Fibroblast of peridontal ligament (primary cell): Measurements from ENCODE around the gene FBXL14.
"Not testable (repeated sequence)": the region's sequence is repeated elsewhere in the genome, so short reads cannot be mapped to it uniquely, and the experiment has no call there.

Experiments used
- DNase-seq: peaks from one replicate; pipeline ENCODE4 v3.0.0-alpha.2; 2010; ENCODE audit errors: extremely low read depth

Gene FBXL14

DNA sequence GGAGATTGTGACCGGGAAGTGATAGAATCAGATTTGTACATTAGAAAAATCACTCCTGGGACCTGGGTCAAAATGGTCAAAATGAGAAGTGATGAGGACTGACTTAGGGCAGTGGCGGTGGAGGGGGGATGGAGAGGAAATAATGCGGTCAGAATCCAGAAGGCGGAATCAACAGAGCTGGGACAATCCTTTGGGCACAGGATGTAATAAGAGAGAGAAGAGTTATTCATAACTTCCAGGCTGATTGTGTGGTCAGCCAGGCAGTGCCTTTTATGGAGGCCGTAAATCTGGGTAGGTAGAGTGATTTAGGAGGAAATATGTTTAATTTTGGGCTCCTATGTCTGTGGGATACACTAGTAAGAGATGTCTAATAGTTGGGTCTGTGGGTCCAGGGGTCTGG lies 21.6 kb downstream of the FBXL14 start:
- DNase-seq, result no peak

DNA sequence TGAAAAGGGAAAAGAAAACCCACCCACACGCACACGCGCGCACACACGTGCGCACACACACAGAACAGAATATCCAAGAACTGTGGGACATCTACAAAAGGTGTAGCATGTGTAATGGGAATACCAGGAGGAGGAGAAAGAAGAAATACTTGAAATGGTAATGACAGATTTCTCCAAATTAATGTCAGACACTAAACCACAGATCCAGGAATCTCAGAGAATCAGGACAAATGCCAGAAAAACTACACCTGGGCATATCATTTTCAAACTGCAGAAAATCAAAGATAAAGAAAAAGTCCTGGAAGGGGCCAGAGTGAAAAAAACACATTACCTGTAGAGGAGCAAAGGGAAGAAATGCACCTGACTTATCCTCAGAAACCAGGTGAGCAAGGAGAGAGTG lies 26.5 kb downstream of the FBXL14 start:
- no peak for DNase-seq

DNA sequence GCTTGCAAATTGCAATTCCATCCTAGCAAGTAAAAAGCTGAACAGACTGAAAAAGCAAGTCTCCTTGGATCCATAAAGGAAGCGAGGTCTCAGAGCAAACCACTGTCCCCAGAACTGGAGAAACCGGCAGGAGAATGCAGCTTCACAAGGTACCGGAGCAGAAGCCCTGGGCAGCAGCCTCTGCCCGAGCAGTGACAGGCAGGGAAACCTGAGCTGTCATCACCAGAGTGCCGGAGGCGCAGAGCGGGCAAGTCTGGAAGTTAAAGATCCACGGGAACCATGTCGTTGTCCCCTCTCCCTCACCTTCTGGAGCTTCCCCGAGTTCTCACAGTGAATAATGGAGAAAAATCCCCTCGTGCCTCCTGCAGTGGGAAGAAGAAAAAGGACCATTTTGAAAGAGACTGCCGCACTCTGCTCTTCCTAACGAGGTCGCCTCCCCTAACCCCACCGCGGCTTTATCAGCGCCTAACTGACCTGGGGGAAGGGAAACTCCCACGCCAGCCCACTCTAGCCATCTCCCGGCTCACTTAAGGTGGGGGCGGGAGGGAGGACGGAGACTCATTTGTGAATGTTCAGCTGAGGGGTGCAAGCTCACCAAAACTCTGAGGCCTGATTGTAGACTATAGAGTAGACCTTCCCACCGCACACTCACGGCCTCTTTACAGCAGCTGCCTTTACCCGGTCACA lies 27.8 kb downstream of the FBXL14 start:
- DNase-seq, result no peak

DNA sequence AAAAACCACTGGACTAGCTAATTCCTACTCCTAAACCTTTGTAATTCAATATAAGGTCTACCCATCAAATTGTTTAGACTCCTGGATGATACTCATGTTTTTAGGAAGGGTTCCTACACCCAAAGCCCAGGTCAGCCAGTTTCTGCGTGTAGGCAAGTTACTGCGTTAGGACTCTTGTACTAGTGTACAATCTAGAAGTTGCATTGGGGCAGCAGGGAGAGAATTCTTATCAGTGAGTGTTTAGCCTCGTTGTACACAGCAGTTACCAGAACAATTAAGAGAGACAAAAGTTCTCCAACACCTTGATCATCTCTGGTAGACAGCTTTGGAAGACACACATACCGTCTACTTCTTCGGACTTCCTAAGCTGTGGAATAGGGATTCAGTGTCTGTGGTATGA lies 29.2 kb downstream of the FBXL14 start:
- no peak for DNase-seq

DNA sequence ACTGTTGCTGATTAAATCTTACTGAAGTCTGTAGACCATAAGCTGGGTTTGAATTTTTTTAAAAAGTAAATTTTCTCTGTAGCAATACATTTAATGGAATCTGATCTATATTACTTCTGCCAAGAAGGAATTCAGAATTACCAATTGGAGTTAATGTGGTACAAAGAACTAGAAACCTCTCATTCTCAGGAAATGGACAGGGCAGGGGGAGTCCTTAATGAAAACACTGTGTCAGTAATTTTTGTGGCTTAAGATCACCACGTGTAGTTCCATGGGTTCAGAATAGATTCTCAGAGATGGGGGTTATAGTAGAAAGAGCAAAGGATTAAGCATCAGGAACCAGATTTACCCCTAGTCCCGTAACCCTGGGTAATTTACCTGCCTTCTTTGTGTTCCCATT lies 30.3 kb downstream of the FBXL14 start:
- peak; percentile 36 for DNase-seq

DNA sequence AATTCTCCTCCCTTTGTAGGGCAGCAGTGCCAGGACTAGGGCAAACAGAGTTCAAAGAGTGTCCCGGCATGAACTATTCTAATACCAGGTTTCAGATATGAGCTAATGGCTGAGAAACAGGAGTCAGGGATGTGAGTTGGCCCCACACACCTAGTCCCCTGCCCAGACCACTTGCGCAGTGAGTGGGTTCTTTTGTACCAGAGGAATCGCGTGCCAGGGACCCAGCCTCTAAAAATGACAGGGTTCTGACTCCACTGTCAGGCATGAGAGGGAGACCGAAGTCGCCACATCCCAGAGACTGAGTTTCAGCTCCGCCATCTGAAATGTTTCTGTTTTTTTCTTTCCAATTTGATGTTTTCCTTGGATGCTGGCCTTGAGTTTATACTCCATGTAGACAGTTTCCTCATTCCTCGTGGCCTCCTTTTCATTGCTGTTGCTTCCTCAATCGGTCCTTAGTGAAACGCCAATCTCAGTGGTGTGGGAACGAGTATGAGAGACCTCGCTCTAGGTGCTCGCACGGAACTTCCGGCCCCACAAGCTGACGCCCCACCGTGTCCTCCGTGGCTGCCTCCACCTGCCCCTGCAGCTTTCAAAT lies 31.5 kb downstream of the FBXL14 start:
- no peak for DNase-seq

DNA sequence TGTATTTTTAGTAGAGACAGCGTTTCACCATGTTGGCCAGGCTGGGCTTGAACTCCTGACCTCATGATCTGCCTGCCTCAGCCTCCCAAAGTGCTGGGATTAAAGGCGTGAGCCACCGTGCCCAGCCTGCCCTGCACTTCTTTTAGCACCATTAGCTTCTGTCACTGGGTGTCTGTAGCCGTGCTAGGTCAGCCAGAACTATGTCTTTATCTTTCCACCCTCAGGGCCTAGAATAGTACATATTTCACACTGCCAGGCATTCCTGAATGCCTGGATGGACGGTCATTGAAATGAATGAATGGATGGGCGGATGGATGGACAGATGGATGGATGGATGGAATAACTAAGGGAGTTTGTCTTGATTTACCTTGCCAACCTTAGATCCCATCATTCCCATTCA lies 33.7 kb downstream of the FBXL14 start:
- no peak for DNase-seq

DNA sequence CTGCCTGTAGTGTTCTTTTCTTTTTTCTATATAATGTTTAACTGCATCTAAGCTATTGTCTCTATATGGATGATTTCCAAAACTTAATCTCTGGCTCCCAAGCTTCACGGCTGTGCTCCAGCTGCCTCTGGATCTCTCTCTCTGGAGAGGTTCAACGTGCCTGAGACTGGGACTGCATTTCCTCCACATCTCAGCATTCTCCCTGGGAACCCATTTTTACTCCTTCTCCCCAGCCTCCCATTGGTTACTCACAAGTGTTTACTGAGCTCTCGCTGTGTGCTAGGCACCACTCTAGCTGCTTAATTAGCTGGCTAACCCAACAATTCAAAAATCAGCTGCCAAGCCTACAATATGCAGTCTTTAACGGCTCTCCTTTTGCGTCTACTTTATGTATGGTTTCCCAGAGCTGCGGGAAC lies 34.7 kb downstream of the FBXL14 start:
- no peak for DNase-seq

DNA sequence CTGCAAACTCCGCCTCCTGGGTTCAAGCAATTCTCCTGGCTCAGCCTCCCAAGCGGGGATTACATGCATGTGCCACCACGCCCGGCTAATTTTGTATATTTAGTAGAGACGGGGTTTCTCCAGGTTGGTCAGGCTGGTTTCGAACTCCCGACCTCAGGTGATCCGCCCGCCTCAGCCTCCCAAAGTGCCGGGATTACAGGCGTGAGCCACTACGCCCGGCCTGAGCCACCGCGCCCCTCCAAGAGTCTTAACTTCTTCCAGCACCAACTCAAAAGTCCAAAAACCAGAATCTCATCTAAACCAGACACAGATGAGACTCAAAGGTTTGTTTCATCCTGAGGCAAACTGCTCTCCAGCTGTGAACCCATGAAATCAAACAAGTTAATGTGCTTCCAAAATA lies 36.3 kb downstream of the FBXL14 start:
- DNase-seq, result not testable (repeated sequence)

DNA sequence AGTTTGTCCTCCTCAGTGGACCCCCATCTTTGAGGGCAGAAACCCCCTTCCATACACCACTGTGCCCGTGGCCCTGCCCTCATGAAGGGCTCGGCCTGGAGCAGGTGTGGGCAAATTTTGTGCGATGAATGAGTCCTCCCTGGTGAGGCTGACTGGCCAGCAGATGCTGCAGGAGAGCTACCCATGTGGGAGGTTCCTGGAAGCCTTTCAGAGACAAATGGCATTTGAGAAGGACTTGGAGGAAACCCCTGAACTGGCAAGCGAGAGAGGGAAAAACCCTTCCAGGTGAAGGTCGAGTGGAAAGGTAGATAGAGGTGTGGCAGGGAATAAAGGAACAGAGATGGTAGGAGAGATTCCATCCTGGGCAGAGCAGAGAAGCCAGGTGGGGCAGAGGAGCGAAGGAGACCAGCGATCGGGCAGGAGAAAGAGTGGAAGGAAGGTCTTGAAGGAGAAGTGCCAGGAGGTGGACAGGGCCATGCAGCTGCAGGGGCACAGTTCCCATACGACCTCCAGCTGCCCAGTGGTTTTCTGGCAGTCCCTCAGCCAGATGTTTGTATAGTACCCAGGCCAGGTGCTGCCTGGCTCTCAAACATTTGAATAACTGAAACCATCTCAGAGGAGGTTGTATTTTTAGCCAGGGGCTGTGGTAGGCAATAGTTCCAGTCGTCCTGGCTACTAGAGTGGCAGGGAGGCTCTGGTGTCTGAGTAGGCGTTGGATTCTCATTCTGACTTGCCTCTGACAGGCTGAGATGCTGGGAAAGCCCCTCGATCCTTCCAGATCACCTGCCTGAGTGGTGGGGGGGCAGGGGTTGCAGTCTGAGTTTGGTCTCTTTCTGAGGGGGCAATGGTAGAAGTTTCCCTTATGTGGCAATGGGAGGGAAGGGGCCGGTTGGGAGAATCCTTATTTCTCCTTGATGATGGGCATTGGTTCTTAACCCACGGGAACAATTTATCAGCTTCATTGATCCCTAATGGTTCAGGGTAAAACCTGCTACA lies 40.1 kb downstream of the FBXL14 start:
- DNase-seq, result no peak

DNA sequence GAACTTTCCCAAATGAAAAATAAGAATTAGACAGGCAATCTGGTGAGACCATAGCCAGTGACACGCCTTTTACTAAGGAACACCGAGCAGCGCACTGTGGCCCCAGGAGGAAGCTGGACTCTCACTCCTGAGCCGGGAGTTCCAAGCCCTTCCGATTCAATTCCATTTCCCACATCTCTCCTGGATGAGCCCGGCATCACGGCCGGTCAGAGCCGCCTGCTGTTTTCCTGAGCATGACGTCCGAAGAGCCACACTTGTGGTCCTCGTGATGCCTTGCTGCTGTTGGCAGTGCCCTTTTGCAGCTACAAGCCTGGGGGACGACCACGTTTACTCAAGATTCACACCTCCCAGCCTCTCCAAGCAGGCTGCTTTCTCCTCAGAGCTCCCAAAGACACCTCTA lies 40.8 kb downstream of the FBXL14 start:
- DNase-seq, result no peak

DNA sequence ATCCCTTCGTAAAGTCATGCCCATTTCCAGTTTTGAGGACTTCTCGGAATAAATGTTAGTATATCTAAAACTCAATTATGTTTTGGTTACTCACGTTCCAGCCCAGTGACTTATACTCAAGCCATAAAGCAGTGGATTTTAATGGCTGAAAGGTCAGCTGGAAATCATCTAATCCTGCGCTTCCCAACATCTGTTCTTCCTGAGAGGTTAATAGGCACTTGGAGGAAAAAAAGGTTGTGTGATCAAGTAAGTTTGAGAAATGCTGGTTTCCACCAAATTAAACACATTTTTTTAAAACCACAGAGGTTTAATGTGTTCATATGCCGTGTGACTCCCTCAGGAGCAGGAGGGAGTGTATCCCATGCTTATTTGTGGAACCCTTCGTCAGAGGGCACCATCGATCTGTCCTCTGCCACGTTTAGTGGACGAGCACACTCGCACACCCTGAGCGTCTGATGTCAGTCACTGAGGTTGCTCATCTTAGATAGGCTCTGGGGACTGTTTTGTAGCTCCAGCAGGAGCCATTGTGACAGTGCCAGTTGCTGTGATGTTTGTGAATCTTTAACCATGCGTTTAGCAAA lies 41.4 kb downstream of the FBXL14 start:
- DNase-seq, result peak; percentile 97

DNA sequence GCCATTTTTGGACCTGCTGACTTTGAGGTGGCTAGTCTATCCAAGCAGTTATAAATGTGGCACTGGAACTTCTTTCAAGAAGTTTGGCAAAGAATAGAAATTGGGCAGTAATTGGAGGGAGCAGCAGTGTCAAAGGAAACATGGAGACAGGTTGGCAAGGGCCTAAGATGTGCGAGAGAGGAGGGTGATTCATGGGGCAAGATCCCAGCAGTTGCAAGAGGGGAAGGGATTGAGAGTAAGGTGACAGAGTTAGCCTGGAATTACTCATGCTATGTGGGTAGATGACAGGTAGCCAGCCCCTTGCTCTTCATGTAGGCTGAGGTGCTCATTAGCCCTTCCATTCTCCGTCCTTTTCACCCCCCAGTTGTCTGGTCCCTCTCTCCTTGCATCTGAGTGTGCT lies 42.2 kb downstream of the FBXL14 start:
- no peak for DNase-seq

DNA sequence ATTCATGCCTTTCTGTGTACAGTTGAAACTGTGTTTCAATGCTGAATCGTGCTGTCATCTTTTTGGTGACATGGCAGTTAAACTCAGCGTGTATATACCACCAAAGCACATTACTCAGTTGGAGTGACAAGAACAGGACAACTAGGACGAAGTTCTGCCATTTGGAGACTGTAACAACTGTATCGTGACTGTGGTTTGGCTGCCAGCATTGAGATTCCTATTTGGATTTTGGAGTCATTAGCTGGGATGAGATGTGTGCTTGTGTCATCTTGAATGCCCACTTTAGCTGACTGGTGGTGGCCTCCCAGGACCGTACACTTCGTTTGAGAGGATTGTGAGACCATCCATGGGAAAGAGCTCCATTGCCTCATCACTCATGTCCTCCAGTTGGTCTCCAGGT lies 42.9 kb downstream of the FBXL14 start:
- DNase-seq, result no peak

DNA sequence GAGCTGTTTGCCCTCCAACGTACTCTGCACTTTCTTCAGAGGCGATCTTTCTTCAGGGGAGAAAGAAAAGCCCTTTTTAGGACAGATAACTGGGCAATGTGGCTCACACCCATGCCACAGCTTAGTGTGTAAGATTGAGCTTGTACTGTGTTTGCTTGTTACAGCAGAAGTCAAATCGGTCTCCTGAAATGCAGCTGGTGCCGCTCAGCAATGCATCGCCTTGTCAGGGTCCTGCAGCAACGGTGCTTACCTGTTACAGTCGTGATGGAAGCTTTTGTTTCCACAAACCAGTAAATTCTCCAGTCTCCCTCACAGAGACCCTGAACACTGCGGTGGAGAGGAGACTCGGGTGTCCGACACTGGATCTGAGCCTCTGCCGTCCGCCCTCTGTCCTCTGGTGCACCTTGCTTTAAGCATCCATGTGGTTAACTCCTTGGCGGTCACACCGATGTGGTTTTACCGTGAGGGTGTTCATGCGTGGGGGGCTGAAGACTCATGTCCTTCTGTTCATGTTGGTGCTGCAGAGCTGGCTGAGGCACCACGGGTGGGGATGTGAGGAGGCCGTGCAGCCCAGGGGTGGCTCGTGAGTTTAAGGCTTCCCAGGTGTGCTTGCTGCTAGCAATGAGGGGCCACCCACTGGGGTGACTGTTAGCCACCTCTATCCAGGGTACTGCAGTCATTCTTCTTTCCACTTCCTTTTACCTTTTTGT lies 47.3 kb downstream of the FBXL14 start:
- no peak for DNase-seq

DNA sequence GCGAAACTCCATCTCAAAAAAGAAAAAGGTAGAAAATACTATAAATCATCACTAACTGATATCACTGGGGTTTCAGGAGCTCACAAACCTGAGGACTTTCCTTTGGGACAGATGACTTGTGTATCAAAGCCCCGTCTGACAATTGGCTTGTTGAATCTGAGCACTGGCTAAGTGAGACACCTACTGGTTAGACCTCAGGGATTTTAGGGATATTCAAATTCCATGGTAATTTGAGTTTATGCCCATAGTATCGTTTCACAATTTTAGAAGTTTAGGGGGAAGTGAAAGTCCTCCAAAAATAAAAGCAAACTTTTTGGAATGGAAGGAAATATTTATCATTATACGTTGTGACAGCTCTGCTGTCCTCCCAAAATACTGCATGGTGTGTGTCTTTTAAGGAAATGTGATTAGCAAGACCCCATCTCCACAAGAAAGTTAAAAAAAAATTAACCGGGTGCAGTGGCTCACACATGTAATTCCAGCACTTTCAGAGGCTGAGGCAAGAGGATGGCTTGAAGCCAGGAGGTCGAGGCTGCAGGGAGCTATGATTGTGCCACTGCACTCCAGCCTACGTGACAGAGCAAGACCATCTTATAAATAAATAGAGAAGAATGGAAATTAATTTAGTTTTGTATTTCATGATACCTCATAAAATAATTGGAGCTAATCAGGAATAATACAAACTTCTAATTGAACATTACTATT lies 49.2 kb downstream of the FBXL14 start:
- peak; percentile 68 for DNase-seq

DNA sequence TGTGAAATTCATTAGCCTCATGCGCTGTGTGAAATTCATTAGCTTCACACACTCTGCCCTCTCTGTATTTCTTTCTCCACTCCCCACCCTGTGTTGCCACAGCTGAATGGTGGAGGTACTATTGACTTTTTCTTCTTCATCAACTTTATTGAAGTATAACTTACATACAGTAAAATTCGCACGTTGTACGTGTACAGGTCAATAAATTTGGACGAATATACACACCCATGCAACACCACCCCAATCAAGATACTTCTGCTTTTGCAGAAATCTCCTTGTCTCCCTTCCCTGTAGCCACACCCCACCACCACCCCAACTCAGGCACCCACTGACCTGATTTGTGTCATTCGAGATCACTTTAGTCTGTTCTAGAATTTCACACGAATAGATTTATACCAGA lies 51.8 kb downstream of the FBXL14 start:
- no peak for DNase-seq

DNA sequence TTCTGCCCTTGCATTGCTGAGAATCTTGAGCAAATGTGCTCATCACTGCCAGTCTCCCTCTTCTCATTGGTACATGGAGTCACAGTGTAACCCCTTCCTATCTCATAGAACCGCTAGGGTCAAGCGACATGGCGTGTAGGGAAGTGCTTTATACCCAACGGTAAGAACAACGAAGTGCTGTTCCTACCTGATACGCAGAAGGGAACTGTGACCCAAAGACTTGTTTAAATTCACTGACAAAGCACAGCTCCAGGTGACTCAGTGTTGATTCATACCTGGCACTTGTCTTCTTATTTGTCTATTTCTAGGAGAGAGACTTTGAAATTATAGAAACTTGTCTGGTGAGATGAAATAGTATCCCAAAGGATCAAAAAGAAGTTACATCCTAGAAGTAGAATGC lies 53.7 kb downstream of the FBXL14 start:
- DNase-seq, result no peak

DNA sequence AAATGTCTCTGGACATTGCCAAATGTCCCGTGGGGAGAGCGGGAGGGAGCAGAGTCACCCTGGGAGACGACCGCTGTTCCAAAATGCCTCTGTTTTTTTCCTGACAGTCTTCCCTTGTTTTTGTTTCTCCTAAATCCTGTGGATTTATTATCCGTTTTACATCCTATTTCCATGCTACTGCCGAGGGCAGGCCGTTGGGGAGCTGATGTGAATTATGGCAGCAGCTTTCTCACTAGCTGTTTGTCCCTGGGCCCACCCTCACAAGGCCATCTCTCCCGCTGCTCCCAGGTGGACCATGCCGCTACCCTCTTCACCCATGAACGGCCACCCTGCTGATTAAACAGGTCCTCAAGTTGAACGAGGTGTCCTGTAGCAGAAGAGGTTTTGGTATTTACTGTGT lies 55.2 kb downstream of the FBXL14 start:
- DNase-seq, result no peak

DNA sequence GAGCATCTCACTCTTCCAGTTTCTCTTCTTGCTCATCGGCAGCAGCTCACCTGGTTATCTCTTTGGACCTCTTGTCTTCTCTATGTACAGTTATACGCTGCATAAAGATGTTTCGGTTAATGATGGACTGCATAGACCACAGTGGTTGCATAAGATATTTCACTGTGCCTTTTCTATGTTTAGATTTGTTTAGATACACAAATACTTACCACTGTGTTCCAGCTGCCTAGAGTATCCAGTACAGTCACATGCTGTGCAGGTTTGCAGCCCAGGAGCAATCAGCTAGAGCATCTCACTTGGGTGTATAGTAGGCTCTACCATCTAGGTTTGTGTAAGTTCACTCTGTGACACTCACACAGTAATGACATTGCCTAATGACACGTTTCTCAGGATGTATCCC lies 57.6 kb downstream of the FBXL14 start:
- no peak for DNase-seq

DNA sequence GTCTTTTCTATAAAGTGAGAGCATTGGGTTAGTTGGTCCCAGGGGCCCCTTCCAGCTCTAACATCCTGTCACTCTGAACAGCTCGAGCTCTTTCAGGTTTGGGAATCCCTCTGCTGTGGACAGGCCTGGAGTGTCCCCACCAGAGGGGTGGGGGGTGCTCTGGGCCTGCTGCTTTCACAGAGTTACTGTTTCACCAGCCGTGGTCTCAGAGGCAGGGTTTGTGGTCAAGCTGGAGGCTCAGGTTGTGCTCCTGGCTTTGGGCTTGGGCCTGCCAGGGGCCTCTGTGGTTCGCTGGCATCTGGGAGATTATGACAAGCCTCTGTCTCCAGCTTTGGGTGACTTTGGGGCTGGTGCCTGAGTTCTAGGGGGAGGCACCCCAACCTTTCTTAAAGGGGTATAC lies 59.6 kb downstream of the FBXL14 start:
- DNase-seq, result no peak
